Esophagus squamous epithelium (tissue), 4 donors: Measurements from ENCODE around the gene KIF26A.

ENCODE experiments used
- CTCF ChIP-seq, 6 experiments: fragments of 450-650 bp in 4 of 6; fragments of 200-600 bp in 2 of 6; sonication (generic) in 2 of 6; IDR thresholded peaks; one replicate each; pipeline ENCODE4 v1.5.1; 2016 to 2019; ENCODE audit warnings: antibody characterized with exemption in 6 of 6, mild to moderate bottlenecking in 4 of 6, moderate library complexity in 4 of 6
- POLR2A ChIP-seq, 4 donors: fragments of 450-650 bp; IDR thresholded peaks; one replicate each; pipeline ENCODE4 v1.6.1; 2017; ENCODE audit warnings: antibody characterized with exemption in 4 of 4, mild to moderate bottlenecking in 4 of 4, moderate library complexity in 3 of 4

GRCh38 chr14:104184911-104185499 lies 46.6 kb downstream of the KIF26A start:
- no peak for TF ChIP-seq CTCF (IDR thresholded peaks at IDR 0.05)
- no peak for TF ChIP-seq POLR2A (IDR thresholded peaks at IDR 0.05)
